ENCODE measurements around the gene HDAC4.

Gene HDAC4

GRCh38 chr2:239377591-239377990 is 23.2 kb downstream of the HDAC4 start:
- Histone ChIP-seq H3K36me3 (replicated peaks; ENCODE audit: insufficient read depth, low read length) (no peaks in the 10 kb centered on the region), H3K9me3 (replicated peaks; ENCODE audit: insufficient read depth, low read length) (no peaks in the 10 kb centered on the region), H3K4me3 (ENCODE audit: low read length) (no peak overlapping the region), H3K4me1 (ENCODE audit: low read length) (no peaks in the 10 kb centered on the region), H3K4me2 (ENCODE audit: low read depth, low read length) (no peak overlapping the region), H3F3A (ENCODE audit: insufficient read depth, low read length) (no peaks in the 10 kb centered on the region), H4K20me1 (ENCODE audit: insufficient read depth, low read length) (no peaks in the 10 kb centered on the region), H3K27me3 (replicated peaks; ENCODE audit: insufficient read depth, low read length) (no peaks in the 10 kb centered on the region), H3K9me2 (replicated peaks; ENCODE audit: insufficient read depth, low read length) (no peaks in the 10 kb centered on the region), H3K27ac (ENCODE audit: low read length) (no peak overlapping the region), H3K9ac (ENCODE audit: low read length) (no peak overlapping the region), H2AFZ (ENCODE audit: low read length) (no peak overlapping the region), H3K79me2 (ENCODE audit: low read length) (peaks cover 4% of the 10 kb centered on the region; the same call in 1 of the 2 replicates)
- TF ChIP-seq CTCF (IDR thresholded peaks at IDR 0.05; ENCODE audit: low read length) (no peak), EZH2 (optimal IDR thresholded peaks at IDR 0.05; ENCODE audit: low read depth, low read length) (no peak), EZH2phosphoT487 (IDR thresholded peaks at IDR 0.05; ENCODE audit: low read length) (no peak)
- DNase-seq = no peak

- Histone ChIP-seq H3K4me2 (ENCODE audit: low read depth, low read length) (no peak overlapping the region), H3K79me2 (ENCODE audit: low read length) (peaks cover 4% of the 10 kb centered on the region; the same call in 1 of the 2 replicates)
- TF ChIP-seq EZH2 (optimal IDR thresholded peaks at IDR 0.05; ENCODE audit: low read depth, low read length) = no peak
- no peak for TF ChIP-seq EZH2phosphoT487 (IDR thresholded peaks at IDR 0.05; ENCODE audit: low read length)
- TF ChIP-seq CTCF (IDR thresholded peaks at IDR 0.05; ENCODE audit: low read length) = no peak
Measured at GRCh38 chr2:239376942-239377531, 23.8 kb downstream of the HDAC4 start.

GRCh38 chr2:239376351-239376750 is 24.5 kb downstream of the HDAC4 start:
- Histone ChIP-seq H4K20me1 (ENCODE audit: insufficient read depth, low read length) (no peaks in the 10 kb centered on the region), H3K27ac (ENCODE audit: low read length) (no peak overlapping the region), H3K9me2 (replicated peaks; ENCODE audit: insufficient read depth, low read length) (no peaks in the 10 kb centered on the region), H3K9me3 (replicated peaks; ENCODE audit: insufficient read depth, low read length) (no peaks in the 10 kb centered on the region), H3F3A (ENCODE audit: insufficient read depth, low read length) (no peaks in the 10 kb centered on the region), H3K79me2 (ENCODE audit: low read length) (peaks cover 4% of the 10 kb centered on the region; the same call in 1 of the 2 replicates), H3K36me3 (replicated peaks; ENCODE audit: insufficient read depth, low read length) (no peaks in the 10 kb centered on the region), H3K4me1 (ENCODE audit: low read length) (no peaks in the 10 kb centered on the region), H3K27me3 (replicated peaks; ENCODE audit: insufficient read depth, low read length) (no peaks in the 10 kb centered on the region), H3K9ac (ENCODE audit: low read length) (no peak overlapping the region), H2AFZ (ENCODE audit: low read length) (no peak overlapping the region), H3K4me3 (ENCODE audit: low read length) (no peak overlapping the region), H3K4me2 (ENCODE audit: low read depth, low read length) (no peak overlapping the region)
- no peak for DNase-seq
- TF ChIP-seq CTCF (IDR thresholded peaks at IDR 0.05; ENCODE audit: low read length) = no peak
- TF ChIP-seq EZH2 (optimal IDR thresholded peaks at IDR 0.05; ENCODE audit: low read depth, low read length) = no peak
- no peak for TF ChIP-seq EZH2phosphoT487 (IDR thresholded peaks at IDR 0.05; ENCODE audit: low read length)

More at GRCh38 chr2:239376942-239377531, 23.8 kb downstream of the HDAC4 start:
- Histone ChIP-seq H3K9me3 (replicated peaks; ENCODE audit: insufficient read depth, low read length) (no peaks in the 10 kb centered on the region), H3K4me3 (ENCODE audit: low read length) (no peak overlapping the region), H3K4me1 (ENCODE audit: low read length) (no peaks in the 10 kb centered on the region), H3K27ac (ENCODE audit: low read length) (no peak overlapping the region), H3K9me2 (replicated peaks; ENCODE audit: insufficient read depth, low read length) (no peaks in the 10 kb centered on the region), H2AFZ (ENCODE audit: low read length) (no peak overlapping the region), H3F3A (ENCODE audit: insufficient read depth, low read length) (no peaks in the 10 kb centered on the region), H4K20me1 (ENCODE audit: insufficient read depth, low read length) (no peaks in the 10 kb centered on the region), H3K9ac (ENCODE audit: low read length) (no peak overlapping the region), H3K36me3 (replicated peaks; ENCODE audit: insufficient read depth, low read length) (no peaks in the 10 kb centered on the region), H3K27me3 (replicated peaks; ENCODE audit: insufficient read depth, low read length) (no peaks in the 10 kb centered on the region)
- no peak for DNase-seq
